ENCODE measurements around the gene HOXA10.

Gene HOXA10

DNA sequence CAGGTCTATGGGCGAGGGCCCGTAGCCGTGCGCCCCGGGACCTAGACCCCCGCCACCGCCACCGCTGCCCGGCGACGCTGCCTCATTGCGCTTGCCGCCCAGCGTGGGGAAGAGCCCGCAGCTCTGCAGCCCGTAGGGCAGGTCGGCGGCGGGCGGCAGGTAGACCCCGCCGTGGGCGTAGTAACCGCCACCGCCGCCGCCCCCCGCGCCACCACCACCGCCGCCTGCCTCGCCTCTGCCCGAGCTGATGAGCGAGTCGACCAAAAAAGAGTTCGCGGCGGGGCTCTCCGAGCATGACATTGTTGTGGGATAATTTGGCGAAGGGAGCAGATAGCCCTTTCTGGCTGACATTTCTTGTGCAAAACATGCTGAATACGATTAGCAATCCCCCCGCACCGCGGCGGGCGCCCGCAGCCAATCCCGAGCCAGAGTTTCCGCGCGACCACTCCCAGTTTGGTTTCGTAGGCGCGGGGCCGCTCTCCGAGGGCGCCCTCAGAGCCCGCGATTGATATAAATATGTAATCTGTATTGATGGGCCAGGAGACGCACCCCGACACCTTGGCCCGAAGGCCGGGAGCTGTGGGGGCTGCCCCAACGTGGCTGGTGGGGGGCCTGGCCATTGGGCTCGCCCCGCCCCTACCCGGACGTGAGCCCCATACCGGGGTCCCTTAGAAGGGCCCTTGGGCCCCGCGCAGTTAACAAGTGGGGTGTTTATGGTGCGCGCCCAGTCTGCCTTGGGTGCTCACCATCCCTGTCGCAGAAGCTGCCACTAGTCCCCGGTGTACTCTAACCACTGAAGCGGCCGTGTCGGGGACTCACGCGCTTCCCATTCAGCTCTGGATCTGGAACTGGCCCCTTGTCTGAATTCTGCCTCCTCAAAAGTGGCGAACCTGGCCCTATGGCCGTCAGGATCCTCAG is at the start of gene HOXA10:
Gene HOXA10 (minus strand): TSS at position 365 of the 918 bp plus-strand sequence. CDS start 14 bp downstream, at position 351.
- no peak for DNase-seq (ENCODE audit: low read depth)

DNA sequence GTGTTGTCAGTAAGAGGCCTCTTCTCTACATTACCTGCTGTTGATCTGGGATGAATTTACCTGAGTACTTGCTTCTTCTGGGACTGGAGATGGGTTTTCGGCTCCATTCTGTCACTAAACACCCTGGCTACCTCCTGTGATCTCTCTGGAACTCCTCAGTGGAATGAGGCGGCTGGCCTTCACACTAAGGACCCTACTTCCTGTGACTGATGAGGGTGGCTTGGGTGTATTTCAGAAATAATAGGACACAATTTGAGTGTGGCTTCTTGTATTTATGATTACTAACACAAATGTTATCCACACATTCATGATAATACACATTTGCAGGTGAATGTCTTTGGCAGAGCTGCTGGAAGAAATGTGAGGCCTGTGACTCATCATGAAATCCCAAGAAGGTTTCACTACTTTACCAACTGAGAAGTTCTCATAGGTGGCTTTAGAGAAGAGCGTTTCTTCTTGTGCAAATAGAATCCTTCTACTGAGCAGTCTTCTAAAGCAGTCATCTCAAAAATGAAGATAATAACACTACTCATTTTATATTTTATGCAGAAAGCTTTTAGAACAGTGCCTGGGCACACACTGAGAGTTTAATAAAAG is 47.2 kb upstream of the HOXA10 start:
- DNase-seq (ENCODE audit: low read depth) = no peak

DNA sequence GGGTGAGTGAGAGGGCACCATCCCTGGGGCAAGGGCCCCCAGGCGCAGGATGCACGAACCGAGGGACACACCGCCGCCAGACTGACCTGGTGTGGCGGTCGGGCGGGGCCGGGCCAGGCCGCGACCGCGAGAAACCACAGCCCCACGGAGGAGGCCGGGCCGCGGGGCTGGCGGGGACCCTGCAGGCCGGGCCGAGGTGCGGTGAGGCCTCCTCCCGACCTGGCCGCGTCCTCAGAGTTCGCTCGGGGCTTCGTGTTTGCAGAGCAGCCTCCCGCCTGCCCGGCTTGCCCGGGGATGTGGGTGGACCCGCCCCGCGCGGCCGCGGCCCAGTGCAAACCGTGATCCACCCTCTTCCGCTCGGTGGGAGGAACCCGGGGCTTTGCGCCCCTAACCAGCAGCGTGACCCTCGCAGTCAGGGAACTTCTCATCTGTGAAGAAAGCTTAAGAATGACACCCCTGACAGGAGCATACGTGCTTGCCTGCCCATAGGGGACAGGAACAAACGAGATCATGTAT is 46.4 kb upstream of the HOXA10 start:
- DNase-seq (ENCODE audit: low read depth) = no peak

DNA sequence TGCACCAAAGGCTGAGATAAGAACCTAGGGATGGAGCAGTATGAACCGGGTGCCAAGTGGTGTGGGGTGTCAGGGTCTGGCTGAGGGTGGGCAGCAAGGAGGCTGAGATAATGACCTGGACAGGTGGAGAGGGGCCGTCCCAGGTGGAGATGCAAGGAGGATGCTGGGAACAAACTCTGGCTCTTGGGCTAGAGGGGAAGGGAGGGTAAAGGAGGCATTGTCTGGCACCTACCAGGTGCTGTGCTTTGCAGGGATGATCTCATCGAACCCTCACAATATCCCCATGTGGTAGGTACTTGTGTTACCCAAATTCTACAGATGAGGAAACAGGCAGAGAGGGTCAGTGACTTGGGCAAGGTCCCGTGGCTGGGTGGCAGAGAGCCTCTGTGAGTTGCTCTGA is 45.7 kb upstream of the HOXA10 start:
- DNase-seq (ENCODE audit: low read depth) = no peak

DNA sequence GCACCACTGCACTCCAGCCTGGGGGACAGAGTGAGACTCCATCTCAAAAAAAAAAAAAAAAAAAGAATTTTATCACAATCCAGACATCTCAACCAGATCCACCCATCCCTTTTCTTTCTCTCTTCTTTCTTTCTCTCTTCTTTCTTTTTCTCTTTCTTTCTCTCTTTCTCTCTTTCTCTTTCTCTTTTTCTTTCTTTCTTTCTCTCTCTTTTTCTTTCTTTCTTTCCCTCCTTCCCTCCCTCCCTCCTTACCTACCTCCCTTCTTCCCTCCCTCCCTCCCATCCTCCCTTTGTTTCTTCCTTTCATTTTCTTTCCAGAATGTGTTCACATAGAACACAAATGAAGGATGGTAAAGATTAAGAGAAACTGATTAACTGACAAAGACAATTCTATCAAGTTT is 43.8 kb upstream of the HOXA10 start:
- DNase-seq (ENCODE audit: low read depth) = no peak

- DNase-seq (ENCODE audit: low read depth) = no peak
Observed at GRCh38 chr7:27215356-27215755, 41.2 kb upstream of the HOXA10 start.

DNA sequence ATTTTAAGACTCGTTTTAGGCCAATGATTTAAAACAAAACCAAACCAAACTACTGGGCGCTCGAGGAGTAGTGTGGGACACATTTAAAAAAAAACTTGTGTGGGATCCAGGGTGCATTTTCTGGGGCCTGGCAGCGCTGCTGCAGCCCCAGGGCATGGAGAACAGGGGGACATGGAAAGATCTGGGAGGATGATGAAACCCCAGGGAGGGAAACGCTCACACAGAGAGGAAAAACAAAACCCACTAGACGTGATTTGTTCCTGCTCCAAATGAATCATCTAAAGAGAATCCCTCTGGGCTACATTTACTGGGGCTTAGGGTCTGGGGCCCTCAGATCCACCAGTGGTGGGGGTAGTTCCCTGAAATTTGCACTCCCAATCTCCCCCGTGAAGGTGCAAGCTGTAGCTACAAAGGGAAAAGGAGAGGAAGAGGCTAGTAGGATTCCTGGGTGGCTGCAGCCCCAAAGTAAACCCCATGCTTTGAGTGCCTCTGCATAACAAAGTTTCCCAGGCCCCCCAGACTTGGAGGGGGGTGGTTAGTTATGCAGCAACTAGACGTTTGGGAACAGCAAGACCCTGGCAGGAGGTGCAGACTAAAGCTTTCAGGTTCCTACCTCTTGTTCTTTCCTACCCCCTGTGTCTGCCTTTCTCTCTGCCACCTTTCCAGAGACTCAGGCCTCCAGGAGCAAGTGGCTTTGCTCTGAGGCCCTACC is 40.3 kb upstream of the HOXA10 start:
- no peak for DNase-seq (ENCODE audit: low read depth)

GRCh38 chr7:27213433-27214238 is 39.5 kb upstream of the HOXA10 start:
- DNase-seq (ENCODE audit: low read depth) = no peak

DNA sequence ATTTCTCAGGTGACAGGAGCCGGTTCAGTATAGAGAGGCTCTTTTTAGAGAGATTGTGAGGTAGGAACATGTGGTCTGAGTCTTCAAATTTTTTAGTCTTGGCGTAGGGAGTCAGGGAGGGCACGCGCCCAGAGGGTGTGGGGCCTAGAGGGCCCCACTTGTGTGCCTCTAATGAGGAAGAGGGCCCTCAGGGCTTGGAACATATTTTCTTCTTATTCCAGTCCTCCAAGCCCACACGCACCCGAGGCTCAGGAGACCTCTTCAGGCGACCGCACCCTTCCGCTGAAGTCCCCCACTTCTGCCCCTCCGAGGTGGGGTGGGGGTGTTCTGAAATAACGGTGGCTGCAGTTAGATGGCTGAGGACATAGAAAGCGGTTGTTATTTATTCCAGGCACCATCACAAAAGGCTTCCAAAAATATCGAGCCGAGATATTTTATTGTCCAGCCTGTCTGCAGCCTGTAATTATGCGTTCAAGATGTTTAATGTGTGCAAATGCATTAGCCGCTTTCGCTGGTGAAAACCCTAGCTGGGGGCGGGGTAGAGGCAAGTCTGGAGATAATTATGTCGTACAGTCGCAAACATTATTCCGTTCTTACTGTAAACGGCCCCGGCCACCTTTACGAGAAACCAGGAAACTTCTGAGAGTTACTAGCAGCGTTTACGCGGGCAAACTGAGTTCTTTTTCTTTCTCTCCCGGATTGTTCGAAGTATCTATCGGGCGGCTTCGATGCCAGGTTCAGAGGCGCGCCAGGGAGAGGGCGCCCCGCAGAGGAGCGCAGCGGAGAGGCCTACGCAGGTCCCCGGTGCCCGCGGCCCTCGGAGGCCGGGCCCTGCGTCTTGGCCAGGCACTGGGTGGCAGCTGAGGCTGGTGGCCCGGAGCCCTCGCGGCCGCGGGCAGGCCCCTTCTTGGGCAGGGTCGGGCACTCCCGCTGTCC is 38.6 kb upstream of the HOXA10 start:
- DNase-seq (ENCODE audit: low read depth) = no peak

- DNase-seq (ENCODE audit: low read depth) = no peak
Observed at GRCh38 chr7:27211764-27212204, 37.7 kb upstream of the HOXA10 start.

DNA sequence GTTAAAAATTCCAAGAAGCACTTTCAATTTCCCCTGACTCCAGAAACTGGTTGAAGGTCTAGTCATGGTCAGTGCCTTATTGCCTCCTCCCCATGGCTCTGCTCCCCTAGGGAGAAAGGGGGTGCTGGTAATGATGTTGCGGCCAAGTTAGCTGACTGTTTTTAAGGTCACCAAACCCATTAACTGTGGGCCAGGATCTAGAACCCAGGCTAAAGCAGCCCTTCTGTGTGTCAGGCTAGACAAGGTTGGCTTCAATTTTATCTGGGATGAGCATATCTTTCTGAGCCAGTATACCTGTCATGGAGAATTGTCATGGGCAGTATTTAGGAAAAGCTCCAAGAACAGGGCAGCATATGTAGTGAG is 36.9 kb upstream of the HOXA10 start:
- DNase-seq (ENCODE audit: low read depth) = no peak

- DNase-seq (ENCODE audit: low read depth) = no peak
Observed at GRCh38 chr7:27210441-27211083, 36.4 kb upstream of the HOXA10 start.

DNA sequence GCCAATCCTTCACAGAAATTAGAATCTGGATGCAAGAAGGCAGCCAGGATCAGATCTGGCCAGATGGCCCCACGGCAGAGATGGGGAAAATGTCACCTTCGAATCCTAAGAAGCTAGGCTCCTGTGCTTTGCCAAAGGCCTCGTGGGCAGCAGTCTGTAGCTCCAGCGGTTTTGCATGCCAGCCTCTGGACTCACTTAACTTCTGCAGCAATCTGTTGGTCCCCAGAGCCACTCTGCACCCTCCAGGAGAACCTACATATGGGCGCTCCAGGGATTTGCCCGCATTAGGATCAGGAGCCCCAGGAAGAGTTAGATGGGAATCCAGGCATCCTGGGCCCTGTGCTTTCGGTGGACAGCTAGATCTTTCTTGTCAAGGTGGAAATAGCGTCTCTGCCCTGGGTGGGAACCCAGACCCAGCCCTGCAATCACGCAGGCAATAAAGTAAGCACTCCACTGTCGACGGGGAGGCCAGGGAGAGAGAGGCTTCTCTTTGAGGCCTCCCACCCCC is 35.9 kb upstream of the HOXA10 start:
- DNase-seq (ENCODE audit: low read depth) = no peak

- no peak for DNase-seq (ENCODE audit: low read depth)
Observed at GRCh38 chr7:27208998-27209397, 34.9 kb upstream of the HOXA10 start.

DNA sequence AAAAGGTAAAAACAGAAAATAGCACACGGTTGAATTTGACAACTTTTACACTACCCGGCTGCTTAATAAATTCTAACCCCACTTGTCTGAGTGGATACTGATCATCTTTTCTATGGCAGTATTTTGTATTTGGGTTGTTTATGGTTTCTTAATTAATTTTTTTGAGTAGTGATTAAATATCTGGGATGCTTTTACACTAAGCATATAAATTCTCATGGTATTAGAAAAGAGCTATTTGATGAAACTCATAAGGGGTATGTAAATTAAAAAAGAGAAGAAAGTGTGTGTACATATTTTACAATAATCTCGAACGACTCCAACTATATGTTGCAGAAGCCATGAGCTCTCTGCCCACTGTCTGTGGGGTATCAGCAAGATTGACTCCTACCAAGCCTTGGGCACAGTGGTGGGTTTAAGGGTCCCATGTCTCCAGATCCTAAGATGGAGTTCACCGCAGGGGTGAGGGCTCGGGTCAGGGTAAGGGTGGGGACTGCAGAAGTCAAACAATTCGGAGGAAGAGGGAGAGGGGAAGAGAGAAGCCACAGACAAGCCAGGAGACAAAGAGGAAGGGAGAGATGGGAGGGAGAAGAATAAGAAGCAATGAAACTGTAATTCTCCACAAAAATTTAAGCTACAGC is 33.3 kb upstream of the HOXA10 start:
- DNase-seq (ENCODE audit: low read depth) = no peak

DNA sequence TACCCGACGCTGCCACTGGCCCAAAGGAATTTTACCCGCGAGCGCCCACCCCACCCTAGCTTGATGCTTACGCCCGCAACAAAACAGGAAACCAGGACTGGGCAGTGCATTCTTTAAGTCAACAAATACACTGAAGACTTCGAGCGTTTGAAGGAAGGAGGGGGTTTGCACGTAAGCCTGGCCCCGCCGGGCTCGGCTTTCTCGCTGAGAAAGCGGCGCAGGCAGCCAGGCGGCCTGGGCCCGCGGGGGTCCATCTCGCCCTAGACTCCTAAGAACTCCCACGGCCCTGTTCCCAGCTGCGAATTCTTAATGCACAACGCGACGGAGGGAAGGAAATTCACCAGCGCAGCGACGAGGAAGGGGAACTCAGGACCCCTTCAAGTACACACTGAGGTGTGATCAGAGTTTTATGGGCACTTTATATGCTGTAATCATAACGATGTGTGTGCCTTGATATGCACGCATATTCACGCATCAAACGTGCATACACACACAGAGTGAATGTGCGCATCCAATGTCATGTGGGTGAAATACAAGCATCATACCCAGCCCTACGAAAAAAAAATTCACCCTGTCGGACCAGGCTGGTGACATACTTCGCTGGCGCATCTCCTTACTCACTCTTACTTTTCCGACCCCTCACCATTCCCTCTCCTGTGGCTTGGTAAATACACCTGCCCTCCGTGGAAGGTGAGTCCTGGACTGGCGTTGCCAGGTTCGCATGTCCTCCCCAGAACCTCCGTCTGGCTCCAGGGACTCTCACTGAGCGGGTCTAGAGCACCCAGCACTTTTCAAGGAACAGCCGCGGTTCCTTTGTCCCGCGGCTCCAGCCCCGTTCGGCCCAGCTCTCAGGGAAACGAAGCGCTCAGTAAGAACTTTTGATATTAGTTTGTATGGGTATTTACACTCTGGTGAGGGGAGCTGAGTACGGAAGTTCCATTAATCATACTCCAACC is 31.5 kb upstream of the HOXA10 start:
- DNase-seq (ENCODE audit: low read depth) = no peak

GRCh38 chr7:27204851-27205322 is 30.8 kb upstream of the HOXA10 start:
- DNase-seq (ENCODE audit: low read depth) = no peak

DNA sequence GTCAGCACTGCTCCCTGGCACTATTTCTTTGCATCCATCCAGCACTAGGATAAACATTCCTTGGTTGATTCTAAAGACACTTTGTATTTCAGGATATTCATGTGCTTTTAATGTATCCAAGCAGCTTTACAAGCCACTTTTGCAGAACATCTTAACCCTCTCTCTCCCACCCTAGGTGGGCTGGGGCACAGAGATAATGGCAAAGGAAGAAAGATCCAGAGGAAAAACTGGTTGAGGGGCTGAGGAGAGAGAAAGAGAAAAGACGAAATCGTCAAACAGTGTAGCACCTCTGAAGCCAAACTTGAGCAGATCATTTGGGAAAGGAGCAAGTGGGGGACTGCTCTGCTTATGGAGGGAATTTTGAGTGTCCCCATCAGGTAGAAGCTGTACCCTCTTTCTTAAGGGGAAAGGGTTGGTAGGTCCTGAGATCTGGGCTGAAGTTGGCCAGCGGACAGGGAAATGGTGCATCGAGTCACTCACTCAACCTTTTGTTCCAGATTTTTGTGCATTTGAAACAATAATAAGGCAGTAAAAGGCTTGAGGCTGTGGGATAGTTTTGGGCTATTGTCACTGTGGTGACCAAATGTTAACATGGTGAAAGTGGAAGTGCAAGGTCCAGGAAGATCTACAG is 30.0 kb upstream of the HOXA10 start:
- DNase-seq (ENCODE audit: low read depth) = no peak
